Measurements from ENCODE around the gene ZNF782.

ZNF782 gene

GRCh38 chr9:96784021-96784420 lies 70.3 kb downstream of the ZNF782 start:
- no peak overlapping the region for H3K4me3 Mint-ChIP-seq
- DNase-seq: no peak
- peaks cover 45% of the 10 kb centered on the region for H3K9me3 Mint-ChIP-seq
- no peak overlapping the region for H3K27ac Mint-ChIP-seq
- H3K4me1 Mint-ChIP-seq: peaks cover 2% of the 10 kb centered on the region
- H3K36me3 Mint-ChIP-seq: peaks cover 4% of the 10 kb centered on the region
- CTCF ChIA-PET: no interaction called here
- H3K27me3 Mint-ChIP-seq: no peaks in the 10 kb centered on the region

GRCh38 chr9:96782235-96782634 lies 72.1 kb downstream of the ZNF782 start:
- no peak for DNase-seq
- H3K4me1 Mint-ChIP-seq: peaks cover 10% of the 10 kb centered on the region
- H3K27ac Mint-ChIP-seq: no peak overlapping the region
- no peaks in the 10 kb centered on the region for H3K27me3 Mint-ChIP-seq
- CTCF ChIA-PET: no interaction called here
- no peak overlapping the region for H3K4me3 Mint-ChIP-seq
- peaks cover 33% of the 10 kb centered on the region for H3K9me3 Mint-ChIP-seq
- peaks cover 1% of the 10 kb centered on the region for H3K36me3 Mint-ChIP-seq

- Mint-ChIP-seq H3K4me1 (peaks cover 17% of the 10 kb centered on the region), H3K27ac (no peak overlapping the region), H3K27me3 (no peaks in the 10 kb centered on the region), H3K36me3 (peaks cover 3% of the 10 kb centered on the region), H3K9me3 (peaks cover 28% of the 10 kb centered on the region), H3K4me3 (no peak overlapping the region)
- CTCF ChIA-PET: no interaction called here
- no peak for DNase-seq
Measured at GRCh38 chr9:96781552-96781951, 72.8 kb downstream of the ZNF782 start.

GRCh38 chr9:96779089-96779488 lies 75.2 kb downstream of the ZNF782 start:
- peak overlapping the region; percentile 61 for H3K4me3 Mint-ChIP-seq
- no peaks in the 10 kb centered on the region for H3K27me3 Mint-ChIP-seq
- no peak for DNase-seq
- peaks cover 20% of the 10 kb centered on the region for H3K36me3 Mint-ChIP-seq
- peaks cover 18% of the 10 kb centered on the region for H3K4me1 Mint-ChIP-seq
- H3K27ac Mint-ChIP-seq: no peak overlapping the region
- CTCF ChIA-PET: interaction anchor here (0.7 kb wide), 1 partner anchor 78 kb away, joined by 3 read pairs; no protein-coding TSS in a partner anchor
- peaks cover 27% of the 10 kb centered on the region for H3K9me3 Mint-ChIP-seq

- peak overlapping the region; percentile 97 for H3K4me3 Mint-ChIP-seq
- peaks cover 18% of the 10 kb centered on the region for H3K4me1 Mint-ChIP-seq
- peaks cover 34% of the 10 kb centered on the region for H3K36me3 Mint-ChIP-seq
- CTCF ChIA-PET: no interaction called here
- H3K9me3 Mint-ChIP-seq: peaks cover 17% of the 10 kb centered on the region
- peak overlapping the region; percentile 92 for H3K27ac Mint-ChIP-seq
- no peak for DNase-seq
- H3K27me3 Mint-ChIP-seq: no peaks in the 10 kb centered on the region
Measured at GRCh38 chr9:96777426-96777864, 76.9 kb downstream of the ZNF782 start.

- Mint-ChIP-seq H3K27ac (peak overlapping the region; percentile 19), H3K27me3 (no peaks in the 10 kb centered on the region), H3K4me3 (no peak overlapping the region), H3K36me3 (peaks cover 88% of the 10 kb centered on the region), H3K9me3 (peaks cover 43% of the 10 kb centered on the region), H3K4me1 (peaks cover 2% of the 10 kb centered on the region)
- CTCF ChIA-PET: no interaction called here
- DNase-seq: no peak
Measured at GRCh38 chr9:96771124-96771523, 83.2 kb downstream of the ZNF782 start.

GRCh38 chr9:96769989-96770388 lies 84.3 kb downstream of the ZNF782 start:
- CTCF ChIA-PET: no interaction called here
- Mint-ChIP-seq H3K36me3 (peaks cover 89% of the 10 kb centered on the region), H3K9me3 (peaks cover 48% of the 10 kb centered on the region), H3K4me1 (no peaks in the 10 kb centered on the region), H3K27me3 (no peaks in the 10 kb centered on the region), H3K4me3 (no peak overlapping the region), H3K27ac (no peak overlapping the region)
- no peak for DNase-seq

All from activated naive CD4-positive, alpha-beta T cell treated with anti-CD3 and anti-CD28 coated beads, Interleukin-2, amount 10 ng/mL, durations not matched to agents 7 days and 5 days (primary cell).